Sigmoid colon (tissue), 7 donors: ENCODE results near the gene ANKRD27. TPM values are rescaled to one million over a fixed set of nuclear protein-coding genes. Genes with fewer than 3 reads are reported as not detected.

Experiments
- DNase-seq: peaks from one replicate; pipeline ENCODE4 v3.0.0-alpha.2; 2019
- H3K27ac ChIP-seq, 4 donors: fragments of 200-600 bp; sonication (generic); one replicate each; pipeline ENCODE4 v1.5.1; 2016 to 2019; ENCODE audit warnings: mild to moderate bottlenecking in 1 of 4
- H3K27me3 ChIP-seq, 3 donors: fragments of 200-600 bp; sonication (generic); one replicate each; pipeline ENCODE4 v1.5.1; 2019; ENCODE audit warnings: mild to moderate bottlenecking in 1 of 3
- H3K36me3 ChIP-seq, 4 donors: fragments of 200-600 bp; sonication (generic); one replicate each; pipeline ENCODE4 v1.5.1; 2016 to 2019
- H3K4me1 ChIP-seq, 4 donors: fragments of 200-600 bp; sonication (generic); one replicate each; pipeline ENCODE4 v1.5.1; 2017 to 2019
- H3K4me3 ChIP-seq, 4 donors: fragments of 200-600 bp; sonication (generic); one replicate each; pipeline ENCODE4 v1.5.1; 2017 to 2019; ENCODE audit warnings: mild to moderate bottlenecking in 2 of 4, moderate library complexity in 1 of 4
- H3K9me3 ChIP-seq, 4 donors: fragments of 200-600 bp in 3 of 4; sonication (generic) in 3 of 4; one replicate each; pipeline versions ENCODE4 v1.5.1 to v1.6.1; 2013 to 2019
- CTCF ChIP-seq, 4 experiments: fragments of 450-650 bp in 3 of 4; fragments of 200-600 bp in 1 of 4; IDR thresholded peaks; one replicate each; pipeline ENCODE4 v1.5.1; 2016 to 2019; ENCODE audit warnings: antibody characterized with exemption in 4 of 4, mild to moderate bottlenecking in 3 of 4, moderate library complexity in 2 of 4
- EP300 ChIP-seq, 4 donors: sonication (generic); formaldehyde crosslinking; IDR thresholded peaks; one replicate each; pipeline ENCODE4 v1.6.1; 2017; ENCODE audit warnings: antibody characterized with exemption in 4 of 4
- POLR2A ChIP-seq, 2 donors: fragments of 450-650 bp; IDR thresholded peaks; one replicate each; pipeline ENCODE4 v1.6.1; 2016; ENCODE audit warnings: antibody characterized with exemption in 2 of 2, mild to moderate bottlenecking in 2 of 2, moderate library complexity in 2 of 2
- POLR2AphosphoS5 ChIP-seq, 4 donors: sonication (generic); formaldehyde crosslinking; IDR thresholded peaks; one replicate each; pipeline ENCODE4 v1.6.1; 2017; ENCODE audit warnings: antibody characterized with exemption in 4 of 4
- WGBS, 2 donors: extraction: QIAGEN DNeasy Blood & Tissue Kit; methylation state at CpG; one replicate each; pipeline ENCODE4 v1.1.7; 2013; 5-methylcytosine and 5-hydroxymethylcytosine counted together
- intact Hi-C: fragments of 100-400 bp; cut with DNase I; formaldehyde crosslinking; loops from one replicate; pipeline ENCODE4 v1.15.1; 2023
- polyA plus RNA-seq, 3 donors: library from polyadenylated mRNA; stranded (reverse); fragments of 200-250 nt; gene quantifications; one replicate each; pipeline ENCODE4 v1.2.3, GENCODE V29; 2013
- total RNA-seq, 4 donors: library from RNA; depleted of rRNA; stranded (reverse); fragments of >200 nt; gene quantifications; one replicate each; pipeline ENCODE4 v1.1.0, GENCODE V29; 2016
- donor health status: healthy with polysubstance abuse.
- donor health status: Bipolar disorder and iron deficiency.
- donor health status: healthy.

Gene ANKRD27
- total and polyA plus RNA-seq, 7 donors, result 13.8 to 48.5 (median 34.1) TPM

- Histone ChIP-seq H3K36me3 (no peaks in the 10 kb centered on the region), H3K9me3 (no peaks in the 10 kb centered on the region), H3K27ac (no peak overlapping the region), H3K4me1 (no peaks in the 10 kb centered on the region), H3K27me3 (no peaks in the 10 kb centered on the region), H3K4me3 (no peak overlapping the region)
- 30 to 38% methylated on average over 15 of the region's 15 CpGs for WGBS, 2 donors
- DNase-seq, result peak; percentile 69
- TF ChIP-seq EP300 (IDR thresholded peaks at IDR 0.05), result no peak
- no peak for TF ChIP-seq POLR2AphosphoS5 (IDR thresholded peaks at IDR 0.05)
- no peak for TF ChIP-seq POLR2A (IDR thresholded peaks at IDR 0.05)
- peak in 2 of 4 experiments; percentile 47 to 49 for TF ChIP-seq CTCF (IDR thresholded peaks at IDR 0.05)
- intact Hi-C loops, result loop anchor here (2.0 to 10.0 kb wide), 2 partner anchors 283 to 1895 kb away; no protein-coding TSS in a partner anchor
Measured at GRCh38 chr19:32570081-32570785, 104.7 kb downstream of the ANKRD27 start.

- H3K27ac ChIP-seq, result no peak overlapping the region
- 90 to 95% methylated on average over 9 of the region's 9 CpGs for WGBS, 2 donors
- TF ChIP-seq CTCF (IDR thresholded peaks at IDR 0.05) (no peak), POLR2AphosphoS5 (IDR thresholded peaks at IDR 0.05) (no peak), EP300 (IDR thresholded peaks at IDR 0.05) (no peak), POLR2A (IDR thresholded peaks at IDR 0.05) (no peak)
- H3K9me3 ChIP-seq, result no peaks in the 10 kb centered on the region
- intact Hi-C loops, result no loop called here
- H3K4me1 ChIP-seq, result no peaks in the 10 kb centered on the region
- no peaks in the 10 kb centered on the region for H3K27me3 ChIP-seq
- no peak overlapping the region for H3K4me3 ChIP-seq
- DNase-seq, result no peak
- H3K36me3 ChIP-seq, result no peaks in the 10 kb centered on the region
Measured at GRCh38 chr19:32567486-32567885, 107.5 kb downstream of the ANKRD27 start.

GRCh38 chr19:32566246-32566830 is 108.6 kb downstream of the ANKRD27 start:
- TF ChIP-seq EP300 (IDR thresholded peaks at IDR 0.05) (no peak), CTCF (IDR thresholded peaks at IDR 0.05) (no peak), POLR2AphosphoS5 (IDR thresholded peaks at IDR 0.05) (no peak), POLR2A (IDR thresholded peaks at IDR 0.05) (no peak)
- Histone ChIP-seq H3K9me3 (no peaks in the 10 kb centered on the region), H3K4me3 (no peak overlapping the region), H3K27me3 (no peaks in the 10 kb centered on the region), H3K4me1 (no peaks in the 10 kb centered on the region), H3K36me3 (no peaks in the 10 kb centered on the region), H3K27ac (no peak overlapping the region)
- no peak for DNase-seq
- intact Hi-C loops, result no loop called here
- 77 to 84% methylated on average over 5 of the region's 5 CpGs for WGBS, 2 donors

- H3K27ac ChIP-seq, result no peak overlapping the region
- TF ChIP-seq POLR2AphosphoS5 (IDR thresholded peaks at IDR 0.05) (no peak), CTCF (IDR thresholded peaks at IDR 0.05) (no peak), EP300 (IDR thresholded peaks at IDR 0.05) (no peak), POLR2A (IDR thresholded peaks at IDR 0.05) (no peak)
- no peak for DNase-seq
- no peak overlapping the region for H3K4me3 ChIP-seq
- 93 to 94% methylated on average over 9 of the region's 9 CpGs for WGBS, 2 donors
- H3K9me3 ChIP-seq, result no peaks in the 10 kb centered on the region
- no peaks in the 10 kb centered on the region for H3K36me3 ChIP-seq
- intact Hi-C loops, result no loop called here
- no peaks in the 10 kb centered on the region for H3K27me3 ChIP-seq
- H3K4me1 ChIP-seq, result no peaks in the 10 kb centered on the region
Measured at GRCh38 chr19:32563761-32564160, 111.2 kb downstream of the ANKRD27 start.
